Uterus (tissue), 2 donors: Measurements from ENCODE around the gene TEX261.

Experiments
- CTCF ChIP-seq, 4 experiments: fragments of 200-600 bp in 2 of 4; fragments of 450-650 bp in 2 of 4; sonication (generic) in 2 of 4; IDR thresholded peaks; one replicate each; pipeline ENCODE4 v1.5.1; 2016 to 2019; ENCODE audit warnings: antibody characterized with exemption in 4 of 4, mild to moderate bottlenecking in 2 of 4, moderate library complexity in 1 of 4
- POLR2A ChIP-seq, 2 donors: fragments of 450-650 bp; IDR thresholded peaks; one replicate each; pipeline ENCODE4 v1.6.1; 2016; ENCODE audit warnings: antibody characterized with exemption in 2 of 2, mild to moderate bottlenecking in 1 of 2, moderate library complexity in 1 of 2

- TF ChIP-seq CTCF (IDR thresholded peaks at IDR 0.05) (no peak), POLR2A (IDR thresholded peaks at IDR 0.05) (no peak)
These were observed 57.5 kb downstream of the TEX261 start for GRCh38 chr2:70936979-70937811.
